GM23338 (cell line): ENCODE measurements around the gene KAZALD1.

Experiments
- CTCF ChIP-seq, 2 experiments: fragments of 200-600 bp in 1 of 2; sonication (generic) in 1 of 2; conservative IDR thresholded peaks; 2 replicates each; pipeline versions ENCODE4 v1.5.1 to v1.6.1; 2016 to 2017; ENCODE audit warnings: antibody characterized with exemption in 2 of 2, low read depth in 2 of 2, mild to moderate bottlenecking in 2 of 2, moderate library complexity in 1 of 2
- EZH2 ChIP-seq: fragments of 200-600 bp; sonication (generic); IDR thresholded peaks from one replicate; pipeline ENCODE4 v1.8.0; 2017; ENCODE audit warnings: antibody characterized with exemption, mild to moderate bottlenecking, low read depth; ENCODE audit not compliant: unreplicated experiment
- EZH2phosphoT487 ChIP-seq: fragments of 200-600 bp; sonication (generic); IDR thresholded peaks from one replicate; pipeline ENCODE4 v1.8.1; 2018; ENCODE audit warnings: antibody characterized with exemption; ENCODE audit not compliant: unreplicated experiment

- TF ChIP-seq CTCF (conservative IDR thresholded peaks at IDR 0.05; ENCODE audit: low read depth in 2 of 2) (no peak), EZH2phosphoT487 (no peak), EZH2 (no peak)
These were observed 48.4 kb upstream of the KAZALD1 start for GRCh38 chr10:101013365-101013825.
